ENCODE measurements around the gene RUNX3. TPM values are rescaled to one million over a fixed set of nuclear protein-coding genes. Genes with fewer than 3 reads are reported as not detected.

Gene RUNX3
- total RNA-seq, 2 experiments from 2014 or later = 12.2 to 39.5 TPM

- BruUV-seq (replicated peaks) = no TSS peak
- peaks cover 28% of the 10 kb centered on the region for H3K4me1 ChIP-seq (ENCODE audit: insufficient read depth, low read length, poor library complexity, severe bottlenecking)
- H3K4me3 ChIP-seq (ENCODE audit: low read depth, low read length, poor library complexity, severe bottlenecking) = no peak overlapping the region
- intact Hi-C loops (cut with micrococcal nuclease; ENCODE audit: unreplicated experiment) = loop anchor here (10.0 kb wide), 1 partner anchor 296 kb away; the partner anchor contains the start of gene SYF2
- no peaks in the 10 kb centered on the region for H4K20me1 ChIP-seq (ENCODE audit: insufficient read depth, low read length)
- no peak for DNase-seq (ENCODE audit: low spot score)
- ChIA-PET POLR2A (no interaction called here), CTCF (ENCODE audit: unreplicated experiment) (no interaction called here)
- H3K9me3 ChIP-seq (ENCODE audit: low read length) = no peaks in the 10 kb centered on the region
- H3K36me3 ChIP-seq (ENCODE audit: insufficient read depth, low read length) = no peaks in the 10 kb centered on the region
- no peaks in the 10 kb centered on the region for H3K79me2 ChIP-seq (ENCODE audit: insufficient read depth, low read depth, low read length)
- H3K9me2 ChIP-seq (ENCODE audit: insufficient read depth, low read length) = no peaks in the 10 kb centered on the region
- H3K4me2 ChIP-seq (ENCODE audit: low read length) = no peak overlapping the region
- no peak overlapping the region for H3K27ac ChIP-seq (ENCODE audit: low read depth, low read length, poor library complexity, severe bottlenecking)
- no peak for TF ChIP-seq CTCF (conservative IDR thresholded peaks at IDR 0.05; ENCODE audit: low read length)
- no peak for TF ChIP-seq EZH2phosphoT487 (IDR thresholded peaks at IDR 0.05; ENCODE audit: borderline replicate concordance, low read depth, low read length)
- H2AFZ ChIP-seq (ENCODE audit: low read length) = no peak overlapping the region
Observed at GRCh38 chr1:24939040-24939674, 9.1 kb upstream of the RUNX3 start.

- Histone ChIP-seq H4K20me1 (ENCODE audit: insufficient read depth, low read length) (no peaks in the 10 kb centered on the region), H2AFZ (ENCODE audit: low read length) (no peak overlapping the region), H3K36me3 (ENCODE audit: insufficient read depth, low read length) (no peaks in the 10 kb centered on the region), H3K79me2 (ENCODE audit: insufficient read depth, low read depth, low read length) (no peaks in the 10 kb centered on the region), H3K9me3 (ENCODE audit: low read length) (no peaks in the 10 kb centered on the region), H3K4me1 (ENCODE audit: insufficient read depth, low read length, poor library complexity, severe bottlenecking) (peaks cover 33% of the 10 kb centered on the region), H3K4me2 (ENCODE audit: low read length) (no peak overlapping the region), H3K9me2 (ENCODE audit: insufficient read depth, low read length) (no peaks in the 10 kb centered on the region), H3K27ac (ENCODE audit: low read depth, low read length, poor library complexity, severe bottlenecking) (no peak overlapping the region), H3K4me3 (ENCODE audit: low read depth, low read length, poor library complexity, severe bottlenecking) (no peak overlapping the region)
- TF ChIP-seq CTCF (conservative IDR thresholded peaks at IDR 0.05; ENCODE audit: low read length) (no peak), EZH2phosphoT487 (IDR thresholded peaks at IDR 0.05; ENCODE audit: borderline replicate concordance, low read depth, low read length) (no peak)
- intact Hi-C loops (cut with micrococcal nuclease; ENCODE audit: unreplicated experiment) = loop anchor here (10.0 kb wide), 1 partner anchor 297 kb away; the partner anchor contains the start of gene SYF2
- ChIA-PET POLR2A (no interaction called here), CTCF (ENCODE audit: unreplicated experiment) (no interaction called here)
- DNase-seq (ENCODE audit: low spot score) = no peak
- BruUV-seq (replicated peaks) = no TSS peak
Observed at GRCh38 chr1:24938276-24938675, 8.2 kb upstream of the RUNX3 start.

GRCh38 chr1:24936684-24937083 lies 6.6 kb upstream of the RUNX3 start:
- peaks cover 38% of the 10 kb centered on the region for H3K4me1 ChIP-seq (ENCODE audit: insufficient read depth, low read length, poor library complexity, severe bottlenecking)
- no peak overlapping the region for H3K4me2 ChIP-seq (ENCODE audit: low read length)
- no peak for DNase-seq (ENCODE audit: low spot score)
- no peak overlapping the region for H2AFZ ChIP-seq (ENCODE audit: low read length)
- no peaks in the 10 kb centered on the region for H3K9me2 ChIP-seq (ENCODE audit: insufficient read depth, low read length)
- no peak overlapping the region for H3K27ac ChIP-seq (ENCODE audit: low read depth, low read length, poor library complexity, severe bottlenecking)
- no peaks in the 10 kb centered on the region for H3K9me3 ChIP-seq (ENCODE audit: low read length)
- H3K36me3 ChIP-seq (ENCODE audit: insufficient read depth, low read length) = no peaks in the 10 kb centered on the region
- intact Hi-C loops (cut with micrococcal nuclease; ENCODE audit: unreplicated experiment) = loop anchor here (10.0 kb wide), 1 partner anchor 298 kb away; the partner anchor contains the start of gene SYF2
- no TSS peak for BruUV-seq (replicated peaks)
- no peaks in the 10 kb centered on the region for H4K20me1 ChIP-seq (ENCODE audit: insufficient read depth, low read length)
- no peaks in the 10 kb centered on the region for H3K79me2 ChIP-seq (ENCODE audit: insufficient read depth, low read depth, low read length)
- H3K4me3 ChIP-seq (ENCODE audit: low read depth, low read length, poor library complexity, severe bottlenecking) = no peak overlapping the region
- no peak for TF ChIP-seq EZH2phosphoT487 (IDR thresholded peaks at IDR 0.05; ENCODE audit: borderline replicate concordance, low read depth, low read length)
- no peak for TF ChIP-seq CTCF (conservative IDR thresholded peaks at IDR 0.05; ENCODE audit: low read length)
- POLR2A ChIA-PET = no interaction called here
- CTCF ChIA-PET (ENCODE audit: unreplicated experiment) = no interaction called here
